ENCODE results near the gene NECTIN1. TPM values are rescaled to one million over a fixed set of nuclear protein-coding genes. Genes with fewer than 3 reads are reported as not detected.
A peak's percentile ranks its signal among the peaks of the same experiment; 100 is the strongest.

Gene NECTIN1
- total and polyA plus RNA-seq, 9 donors: 7.9 to 44.3 (median 28.2) TPM

DNA sequence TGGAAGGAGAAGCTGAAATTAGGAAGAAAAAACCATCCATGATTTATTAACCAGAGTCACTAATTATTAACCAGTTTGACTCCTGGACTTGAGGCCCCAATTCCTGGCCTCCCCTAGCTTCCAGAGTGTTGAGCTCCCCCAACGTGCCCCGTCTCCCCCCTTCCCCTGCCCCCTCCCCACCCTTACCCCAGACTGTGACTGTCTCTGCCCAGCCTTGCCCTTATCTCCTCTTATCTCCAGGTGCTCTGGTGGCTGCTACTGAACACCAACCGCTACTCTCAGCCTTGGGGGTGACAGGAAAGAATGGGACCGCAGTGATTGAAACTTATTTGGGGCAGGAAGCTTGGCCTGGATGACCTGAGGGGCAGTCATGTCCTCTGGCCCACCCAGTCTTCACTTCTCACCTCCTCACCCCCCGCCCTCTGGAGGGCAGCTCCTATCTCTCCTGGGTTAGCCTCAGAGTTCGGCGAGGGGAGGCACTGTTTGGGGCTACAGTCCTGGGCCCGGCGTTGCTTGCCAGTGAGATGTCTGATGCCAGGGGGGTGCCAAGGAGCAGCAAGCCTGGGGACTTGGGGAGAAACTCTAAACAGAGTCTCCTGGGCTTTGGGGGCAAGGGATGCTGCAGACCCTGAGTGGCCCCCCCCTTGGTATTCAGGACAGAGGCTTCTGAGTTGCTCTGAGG lies 15.5 kb downstream of the NECTIN1 start:
- Histone ChIP-seq H3K4me1 (ENCODE audit: control insufficient read depth, insufficient read depth, low read length) (peaks cover 29% of the 10 kb centered on the region), H3K27me3 (ENCODE audit: control insufficient read depth, insufficient read depth, low read length) (peaks cover 3% of the 10 kb centered on the region), H3K27ac (ENCODE audit: low read length) (no peak overlapping the region), H3K36me3 (ENCODE audit: control insufficient read depth, insufficient read depth, low read length) (no peaks in the 10 kb centered on the region), H3K4me3 (ENCODE audit: low read length) (no peak overlapping the region), H3K9me3 (replicated peaks; ENCODE audit: control insufficient read depth, low read depth, low read length) (no peaks in the 10 kb centered on the region)
- DNase-seq: no peak
- 86% methylated on average over 3 of the region's 9 CpGs for WGBS (ENCODE audit: insufficient coverage)

GRCh38 chr11:119712459-119713358 lies 16.3 kb downstream of the NECTIN1 start:
- Histone ChIP-seq H3K4me1 (ENCODE audit: control insufficient read depth, insufficient read depth, low read length) (peaks cover 21% of the 10 kb centered on the region), H3K27me3 (ENCODE audit: control insufficient read depth, insufficient read depth, low read length) (peaks cover 3% of the 10 kb centered on the region), H3K36me3 (ENCODE audit: control insufficient read depth, insufficient read depth, low read length) (no peaks in the 10 kb centered on the region), H3K27ac (ENCODE audit: low read length) (no peak overlapping the region), H3K9me3 (replicated peaks; ENCODE audit: control insufficient read depth, low read depth, low read length) (no peaks in the 10 kb centered on the region), H3K4me3 (ENCODE audit: low read length) (no peak overlapping the region)
- DNase-seq: no peak
- WGBS (ENCODE audit: insufficient coverage): 59% methylated on average over 10 of the region's 10 CpGs

DNA sequence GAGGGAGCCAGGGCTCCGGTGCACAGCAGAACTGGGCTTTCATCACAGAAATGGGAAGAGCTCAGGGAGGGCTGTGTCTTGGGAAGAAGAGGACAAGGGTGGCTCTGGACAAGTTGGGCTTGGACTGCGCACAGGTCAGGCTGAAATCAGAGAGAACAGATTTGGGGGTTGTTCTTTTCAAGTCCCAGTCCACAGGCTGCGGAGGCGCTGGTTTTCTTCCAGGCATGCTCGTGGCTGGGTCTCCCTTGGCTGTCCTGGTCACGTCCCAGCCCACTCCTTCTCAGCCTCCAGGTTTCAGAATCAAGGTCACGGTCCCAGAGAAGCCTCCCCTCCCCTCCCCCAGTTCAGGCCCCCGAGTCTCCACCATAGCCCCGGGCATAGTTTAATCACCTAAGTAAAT lies 17.0 kb downstream of the NECTIN1 start:
- no peaks in the 10 kb centered on the region for H3K9me3 ChIP-seq (replicated peaks; ENCODE audit: control insufficient read depth, low read depth, low read length)
- H3K27me3 ChIP-seq (ENCODE audit: control insufficient read depth, insufficient read depth, low read length): peaks cover 3% of the 10 kb centered on the region
- H3K36me3 ChIP-seq (ENCODE audit: control insufficient read depth, insufficient read depth, low read length): no peaks in the 10 kb centered on the region
- no peak overlapping the region for H3K27ac ChIP-seq (ENCODE audit: low read length)
- 51% methylated on average over 6 of the region's 9 CpGs for WGBS (ENCODE audit: insufficient coverage)
- H3K4me3 ChIP-seq (ENCODE audit: low read length): no peak overlapping the region
- peaks cover 14% of the 10 kb centered on the region for H3K4me1 ChIP-seq (ENCODE audit: control insufficient read depth, insufficient read depth, low read length)
- DNase-seq: no peak

DNA sequence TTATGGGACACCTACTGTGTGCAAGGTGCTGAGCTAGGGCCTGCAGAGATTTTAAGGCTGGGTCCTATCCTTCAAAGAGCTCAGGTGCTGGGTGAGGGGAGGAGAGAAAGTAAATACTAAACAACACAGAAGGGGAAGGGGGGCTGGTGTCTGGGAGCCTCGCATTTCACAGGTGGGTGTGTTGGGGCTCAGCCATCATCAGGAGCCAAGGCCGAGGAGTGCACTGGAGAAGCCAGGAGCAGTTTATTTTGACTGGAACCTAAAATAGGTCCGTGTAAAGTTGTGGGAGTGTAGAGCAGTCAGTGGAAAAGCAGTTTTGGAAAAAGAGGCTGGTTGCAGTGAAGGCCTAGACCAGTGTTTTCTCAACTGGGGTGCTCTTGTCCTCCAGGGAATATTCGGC lies 17.5 kb downstream of the NECTIN1 start:
- no peak for DNase-seq
- no peaks in the 10 kb centered on the region for H3K36me3 ChIP-seq (ENCODE audit: control insufficient read depth, insufficient read depth, low read length)
- no peak overlapping the region for H3K4me3 ChIP-seq (ENCODE audit: low read length)
- peaks cover 13% of the 10 kb centered on the region for H3K4me1 ChIP-seq (ENCODE audit: control insufficient read depth, insufficient read depth, low read length)
- no peak overlapping the region for H3K27ac ChIP-seq (ENCODE audit: low read length)
- WGBS (ENCODE audit: insufficient coverage): 41% methylated on average over 4 of the region's 4 CpGs
- no peaks in the 10 kb centered on the region for H3K9me3 ChIP-seq (replicated peaks; ENCODE audit: control insufficient read depth, low read depth, low read length)
- peaks cover 3% of the 10 kb centered on the region for H3K27me3 ChIP-seq (ENCODE audit: control insufficient read depth, insufficient read depth, low read length)

DNA sequence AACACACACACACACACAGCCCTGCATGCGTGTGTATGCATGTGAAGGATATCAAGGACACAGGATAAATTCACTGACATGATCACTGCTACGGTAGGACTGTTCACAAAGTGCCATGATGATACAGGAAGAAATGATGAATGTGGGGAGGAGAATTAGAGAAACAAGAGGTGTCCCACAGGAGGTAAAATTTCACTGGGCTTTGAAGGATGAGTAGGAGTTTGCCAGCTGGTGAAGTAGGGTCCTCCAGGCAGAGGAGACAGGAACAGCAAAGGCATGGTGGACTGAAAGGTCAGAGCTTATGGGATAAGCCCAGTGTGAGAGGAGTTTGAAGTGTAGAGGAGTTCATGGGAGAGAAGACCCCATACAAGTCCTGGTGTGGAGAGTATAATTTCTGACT lies 18.6 kb downstream of the NECTIN1 start:
- no peaks in the 10 kb centered on the region for H3K36me3 ChIP-seq (ENCODE audit: control insufficient read depth, insufficient read depth, low read length)
- 85% methylated on average over 1 of the region's 2 CpGs for WGBS (ENCODE audit: insufficient coverage)

DNA sequence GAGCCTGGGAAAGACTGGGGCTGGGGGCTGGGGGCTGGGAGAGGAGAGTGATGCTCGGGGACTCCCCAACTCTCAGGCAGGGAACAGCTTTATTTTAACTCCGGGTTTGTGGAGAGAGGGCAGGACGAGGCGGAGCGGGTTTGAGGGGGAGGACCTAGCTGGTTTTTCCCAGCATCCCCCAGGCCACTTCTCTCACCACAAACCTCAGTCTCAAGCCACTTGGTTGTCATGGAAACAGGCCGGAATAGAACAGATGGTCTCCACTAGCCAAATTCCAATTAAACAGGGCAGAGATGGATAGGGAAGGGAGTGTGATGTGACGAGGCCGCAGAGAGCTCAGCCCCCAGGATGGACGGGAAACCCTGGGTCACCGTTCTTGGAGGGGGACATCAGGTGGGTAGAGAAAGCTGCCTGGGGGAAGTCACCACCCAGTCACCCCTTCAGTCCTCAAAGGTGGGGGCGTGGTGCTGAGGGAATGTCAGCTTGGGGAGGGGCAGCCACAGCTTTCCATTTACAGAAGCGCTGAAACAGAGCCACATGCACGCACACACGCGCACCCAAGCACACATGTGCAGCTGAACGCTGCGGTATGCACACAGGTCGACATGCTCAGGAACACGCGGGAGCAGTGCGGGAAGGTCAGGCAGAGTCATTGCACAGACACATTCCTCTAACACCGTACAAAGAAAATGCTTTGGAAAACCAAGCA lies 19.2 kb downstream of the NECTIN1 start:
- peak; percentile 95 for DNase-seq
- 22% methylated on average over 14 of the region's 22 CpGs for WGBS (ENCODE audit: insufficient coverage)
- H3K27ac ChIP-seq (ENCODE audit: low read length): peak overlapping the region; percentile 51

More for the DNA sequence above, 18.6 kb downstream of the NECTIN1 start:
- Histone ChIP-seq H3K4me1 (ENCODE audit: control insufficient read depth, insufficient read depth, low read length) (peaks cover 17% of the 10 kb centered on the region), H3K4me3 (ENCODE audit: low read length) (no peak overlapping the region), H3K27me3 (ENCODE audit: control insufficient read depth, insufficient read depth, low read length) (peaks cover 3% of the 10 kb centered on the region), H3K27ac (ENCODE audit: low read length) (no peak overlapping the region), H3K9me3 (replicated peaks; ENCODE audit: control insufficient read depth, low read depth, low read length) (no peaks in the 10 kb centered on the region)
- no peak for DNase-seq

GRCh38 chr11:119709171-119709570 lies 19.8 kb downstream of the NECTIN1 start:
- H3K4me3 ChIP-seq (ENCODE audit: low read length): no peak overlapping the region
- H3K9me3 ChIP-seq (replicated peaks; ENCODE audit: control insufficient read depth, low read depth, low read length): no peaks in the 10 kb centered on the region
- 39% methylated on average over 6 of the region's 9 CpGs for WGBS (ENCODE audit: insufficient coverage)
- peaks cover 3% of the 10 kb centered on the region for H3K27me3 ChIP-seq (ENCODE audit: control insufficient read depth, insufficient read depth, low read length)
- H3K36me3 ChIP-seq (ENCODE audit: control insufficient read depth, insufficient read depth, low read length): no peaks in the 10 kb centered on the region
- H3K4me1 ChIP-seq (ENCODE audit: control insufficient read depth, insufficient read depth, low read length): peaks cover 17% of the 10 kb centered on the region
- peak overlapping the region; percentile 51 for H3K27ac ChIP-seq (ENCODE audit: low read length)
- no peak for DNase-seq

More for the DNA sequence above, 19.2 kb downstream of the NECTIN1 start:
- Histone ChIP-seq H3K27me3 (ENCODE audit: control insufficient read depth, insufficient read depth, low read length) (peaks cover 3% of the 10 kb centered on the region), H3K4me1 (ENCODE audit: control insufficient read depth, insufficient read depth, low read length) (peaks cover 17% of the 10 kb centered on the region), H3K4me3 (ENCODE audit: low read length) (no peak overlapping the region), H3K36me3 (ENCODE audit: control insufficient read depth, insufficient read depth, low read length) (no peaks in the 10 kb centered on the region), H3K9me3 (replicated peaks; ENCODE audit: control insufficient read depth, low read depth, low read length) (no peaks in the 10 kb centered on the region)

DNA sequence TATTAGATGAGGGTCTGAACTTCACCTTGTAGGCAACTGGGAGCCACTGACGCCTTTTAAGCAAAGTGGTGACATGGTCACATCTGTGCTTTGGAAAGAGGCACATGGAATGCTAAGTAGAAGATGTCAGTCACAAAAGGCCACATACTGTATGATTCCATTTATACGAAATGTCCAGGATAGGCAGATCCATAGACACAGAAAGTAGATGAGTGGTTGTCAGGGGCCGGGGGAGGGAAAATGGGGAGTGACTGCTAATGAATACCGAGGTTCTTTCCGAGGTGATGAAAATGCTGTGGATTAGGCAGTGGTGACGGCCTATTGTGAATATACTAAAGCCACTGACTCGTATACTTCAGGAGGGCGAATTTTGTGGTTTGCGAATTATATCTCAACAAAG lies 20.6 kb downstream of the NECTIN1 start:
- WGBS (ENCODE audit: insufficient coverage): 71% methylated on average over 9 of the region's 9 CpGs
- no peaks in the 10 kb centered on the region for H3K9me3 ChIP-seq (replicated peaks; ENCODE audit: control insufficient read depth, low read depth, low read length)
- DNase-seq: no peak
- H3K4me3 ChIP-seq (ENCODE audit: low read length): no peak overlapping the region
- H3K4me1 ChIP-seq (ENCODE audit: control insufficient read depth, insufficient read depth, low read length): peaks cover 17% of the 10 kb centered on the region
- H3K27ac ChIP-seq (ENCODE audit: low read length): no peak overlapping the region
- H3K36me3 ChIP-seq (ENCODE audit: control insufficient read depth, insufficient read depth, low read length): no peaks in the 10 kb centered on the region
- peaks cover 3% of the 10 kb centered on the region for H3K27me3 ChIP-seq (ENCODE audit: control insufficient read depth, insufficient read depth, low read length)

GRCh38 chr11:119706887-119707286 lies 22.1 kb downstream of the NECTIN1 start:
- no peak for DNase-seq
- no peaks in the 10 kb centered on the region for H3K36me3 ChIP-seq (ENCODE audit: control insufficient read depth, insufficient read depth, low read length)
- H3K27ac ChIP-seq (ENCODE audit: low read length): no peak overlapping the region
- H3K4me3 ChIP-seq (ENCODE audit: low read length): no peak overlapping the region
- peaks cover 3% of the 10 kb centered on the region for H3K27me3 ChIP-seq (ENCODE audit: control insufficient read depth, insufficient read depth, low read length)
- WGBS (ENCODE audit: insufficient coverage): 61% methylated on average over 2 of the region's 2 CpGs
- peaks cover 32% of the 10 kb centered on the region for H3K4me1 ChIP-seq (ENCODE audit: control insufficient read depth, insufficient read depth, low read length)
- no peaks in the 10 kb centered on the region for H3K9me3 ChIP-seq (replicated peaks; ENCODE audit: control insufficient read depth, low read depth, low read length)

GRCh38 chr11:119706029-119706428 lies 23.0 kb downstream of the NECTIN1 start:
- DNase-seq: no peak
- Histone ChIP-seq H3K36me3 (ENCODE audit: control insufficient read depth, insufficient read depth, low read length) (peaks cover 2% of the 10 kb centered on the region), H3K4me1 (ENCODE audit: control insufficient read depth, insufficient read depth, low read length) (peaks cover 40% of the 10 kb centered on the region), H3K27ac (ENCODE audit: low read length) (no peak overlapping the region), H3K9me3 (replicated peaks; ENCODE audit: control insufficient read depth, low read depth, low read length) (no peaks in the 10 kb centered on the region), H3K4me3 (ENCODE audit: low read length) (no peak overlapping the region), H3K27me3 (ENCODE audit: control insufficient read depth, insufficient read depth, low read length) (peaks cover 3% of the 10 kb centered on the region)
- WGBS (ENCODE audit: insufficient coverage): 70% methylated on average over 2 of the region's 7 CpGs

Data from muscle of leg (tissue), 11 donors.